HG02973 (cell line): ENCODE results near the gene PPP1R1C.
A peak's percentile ranks its signal among the peaks of the same experiment; 100 is the strongest.

Source experiments
- ATAC-seq: cut with Tn5 transposase; IDR thresholded peaks from one replicate; pipeline ENCODE4 v1.9.1; 2021; ENCODE audit warnings: moderate library complexity; ENCODE audit not compliant: unreplicated experiment

PPP1R1C gene

DNA sequence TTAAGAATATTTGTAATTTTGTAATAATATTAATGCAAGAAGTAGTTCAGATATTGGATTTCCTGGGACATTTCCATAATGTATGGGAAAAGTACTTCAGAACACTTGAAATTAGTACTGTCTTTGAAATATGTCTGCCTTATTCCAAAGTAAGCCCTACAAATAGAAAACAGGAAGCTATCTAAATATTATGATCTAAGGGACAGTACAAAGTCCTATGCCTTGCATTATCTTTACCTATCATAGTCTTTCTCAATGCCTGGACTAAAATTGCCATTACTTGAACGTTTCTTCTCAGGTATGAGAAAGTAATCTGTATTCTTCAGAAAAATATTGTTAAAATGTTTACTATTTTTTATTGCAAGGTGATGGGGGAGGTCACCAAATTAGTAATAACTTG, 113.0 kb downstream of the PPP1R1C start:
- ATAC-seq = no peak

DNA sequence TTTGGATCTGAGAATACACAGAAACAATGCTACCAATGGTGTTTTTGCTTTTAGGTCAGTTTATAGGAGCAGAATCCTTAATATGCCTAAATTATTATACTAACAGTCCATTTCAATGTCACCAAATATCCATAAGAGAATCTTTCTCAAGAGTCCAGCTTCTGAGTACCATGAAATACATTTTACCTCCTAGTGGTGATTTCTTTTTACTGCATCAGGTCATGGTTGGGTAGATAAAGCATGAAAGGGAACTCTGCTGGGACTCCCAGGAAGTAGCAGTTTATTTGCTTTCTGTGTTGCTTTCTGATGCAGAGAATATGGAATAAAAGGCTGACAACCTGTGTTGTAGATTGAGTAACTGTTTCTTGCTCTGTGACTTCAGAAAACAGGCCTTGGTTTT, 115.6 kb downstream of the PPP1R1C start:
- ATAC-seq = peak; percentile 68

DNA sequence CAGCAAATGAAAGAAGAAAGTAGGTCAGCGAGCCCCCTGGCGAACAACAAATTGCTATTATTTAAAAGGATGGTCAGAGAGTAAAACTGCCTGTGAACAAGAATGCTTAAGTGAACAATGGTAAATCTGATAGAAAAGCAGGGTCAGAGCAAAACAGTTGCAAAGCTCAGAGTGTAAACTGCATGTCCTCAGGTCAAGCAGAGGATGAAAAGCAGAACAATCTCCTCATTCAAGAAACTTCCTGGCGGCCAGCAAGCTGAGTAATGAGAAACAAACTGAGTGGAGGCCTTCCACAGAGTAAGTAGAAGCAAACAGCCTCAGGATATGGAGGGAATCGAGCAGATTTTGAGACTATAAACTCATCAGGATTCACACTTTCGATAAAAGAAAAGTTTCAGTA, 117.9 kb downstream of the PPP1R1C start:
- ATAC-seq = no peak

DNA sequence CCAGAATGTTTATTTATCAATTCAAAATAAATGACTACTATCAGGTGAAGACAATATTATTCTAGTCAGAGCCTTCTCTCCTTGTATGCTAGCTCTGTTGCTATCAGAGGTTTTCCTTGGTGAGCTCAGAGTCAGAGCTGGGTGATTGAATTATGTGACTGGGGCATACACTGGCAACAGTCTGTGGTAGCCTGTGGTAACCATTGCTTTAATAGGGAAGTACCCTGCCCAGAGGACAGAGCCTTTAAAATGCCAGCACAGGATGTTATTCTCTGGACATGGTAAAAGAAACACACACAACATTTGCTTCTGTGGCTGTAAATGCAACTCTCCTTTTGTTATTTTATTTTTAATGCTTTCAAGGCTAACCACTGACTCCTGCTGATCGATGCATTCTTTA, 124.7 kb downstream of the PPP1R1C start:
- ATAC-seq = no peak

DNA sequence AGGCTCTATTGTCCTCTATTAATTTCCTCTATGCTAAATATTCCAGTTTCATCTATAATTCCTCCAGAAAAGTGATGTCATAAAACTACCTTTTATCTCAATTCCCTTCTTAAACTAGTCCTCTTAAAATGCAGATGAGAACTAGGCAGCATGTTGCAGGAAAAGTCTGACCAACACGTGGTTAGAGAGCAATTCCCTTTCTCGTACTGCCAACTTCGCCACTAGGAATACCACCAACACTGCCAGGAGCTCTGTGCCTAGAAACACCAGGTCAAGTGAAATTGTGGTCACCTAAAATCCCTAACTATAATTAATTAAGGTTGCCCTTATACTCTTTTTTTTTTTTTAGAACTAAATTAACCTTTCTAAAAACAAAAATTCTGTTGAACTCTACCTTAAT, 127.7 kb downstream of the PPP1R1C start:
- no peak for ATAC-seq

GRCh38 chr2:182115258-182115657, 129.6 kb downstream of the PPP1R1C start:
- no peak for ATAC-seq

GRCh38 chr2:182116774-182117173, 131.1 kb downstream of the PPP1R1C start:
- ATAC-seq = no peak

GRCh38 chr2:182117196-182117595, 131.5 kb downstream of the PPP1R1C start:
- no peak for ATAC-seq

GRCh38 chr2:182128821-182129707, 143.4 kb downstream of the PPP1R1C start:
- ATAC-seq = no peak

- ATAC-seq = no peak
Observed at GRCh38 chr2:182132605-182133004, 147.0 kb downstream of the PPP1R1C start.

- no peak for ATAC-seq
Observed at GRCh38 chr2:182133195-182133891, 147.7 kb downstream of the PPP1R1C start.

GRCh38 chr2:182134201-182134600, 148.5 kb downstream of the PPP1R1C start:
- no peak for ATAC-seq

DNA sequence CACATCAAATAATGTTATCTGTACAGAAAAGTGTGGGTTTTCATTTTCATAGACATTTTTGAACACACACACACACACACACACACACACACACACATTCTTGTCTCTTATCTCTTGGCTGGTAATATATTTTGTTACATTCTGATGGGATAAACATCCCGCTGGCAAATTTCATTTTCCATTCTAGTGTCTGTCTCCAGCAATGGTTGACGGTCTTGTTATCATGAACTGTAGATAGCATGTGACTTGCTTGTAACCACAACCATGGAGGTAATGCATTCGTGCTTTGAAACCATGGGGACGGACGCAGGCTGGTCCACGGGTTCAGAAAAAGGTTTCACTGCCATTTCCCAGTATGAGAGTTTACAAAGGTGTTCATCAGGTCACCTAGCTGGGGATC, 156.4 kb downstream of the PPP1R1C start:
- no peak for ATAC-seq

DNA sequence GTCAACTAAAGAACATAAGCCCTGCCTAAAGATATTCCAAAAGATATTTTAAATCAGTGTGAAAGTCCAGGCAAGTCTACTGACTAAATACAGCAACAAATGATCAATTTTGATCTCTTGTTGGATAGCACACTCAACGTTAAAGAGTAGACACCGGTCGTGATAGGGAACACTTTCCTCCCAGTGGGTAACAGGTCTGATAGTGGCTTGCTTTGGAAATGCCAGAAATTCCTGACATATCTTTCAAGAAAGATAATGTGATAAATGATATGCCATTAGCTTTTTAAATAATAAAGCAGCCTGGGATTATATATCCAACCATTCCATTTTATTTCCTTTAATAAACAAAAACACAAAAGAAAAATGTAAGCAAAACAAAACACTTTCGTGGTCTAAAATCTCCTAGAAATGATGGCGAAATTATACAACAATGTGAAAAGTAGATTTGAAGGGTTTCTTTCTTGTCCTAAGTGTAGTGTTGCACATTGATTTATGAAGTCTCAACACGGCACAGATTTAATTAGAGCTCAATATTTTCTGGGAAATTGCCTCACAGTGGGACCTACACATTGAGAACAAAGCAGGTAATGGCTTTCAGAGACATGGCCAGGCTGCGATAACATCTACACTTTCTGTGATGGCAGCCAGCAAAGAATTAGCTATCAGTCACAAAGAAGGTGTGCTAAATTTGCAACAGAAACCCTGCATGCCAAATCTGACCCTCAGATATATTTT, 158.6 kb downstream of the PPP1R1C start:
- ATAC-seq = no peak

DNA sequence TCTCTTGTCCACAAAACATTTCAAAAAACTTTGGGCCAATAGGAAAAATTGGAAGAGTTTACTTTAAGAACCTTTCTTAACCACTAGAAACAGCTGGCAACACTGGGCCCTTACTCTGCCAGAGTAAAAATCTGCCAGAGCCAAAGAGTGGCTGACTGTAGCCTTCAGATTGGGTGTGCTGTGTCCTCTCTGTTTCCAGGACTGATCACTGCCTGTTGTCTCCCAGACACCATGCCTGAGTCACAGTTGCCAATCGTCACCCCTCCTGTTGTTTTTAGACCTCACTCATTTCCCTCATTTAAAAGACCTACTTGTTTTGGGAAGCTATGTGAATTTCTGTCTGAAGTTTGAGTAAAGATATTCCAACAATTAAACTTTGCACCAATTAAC, 159.1 kb downstream of the PPP1R1C start:
- no peak for ATAC-seq

DNA sequence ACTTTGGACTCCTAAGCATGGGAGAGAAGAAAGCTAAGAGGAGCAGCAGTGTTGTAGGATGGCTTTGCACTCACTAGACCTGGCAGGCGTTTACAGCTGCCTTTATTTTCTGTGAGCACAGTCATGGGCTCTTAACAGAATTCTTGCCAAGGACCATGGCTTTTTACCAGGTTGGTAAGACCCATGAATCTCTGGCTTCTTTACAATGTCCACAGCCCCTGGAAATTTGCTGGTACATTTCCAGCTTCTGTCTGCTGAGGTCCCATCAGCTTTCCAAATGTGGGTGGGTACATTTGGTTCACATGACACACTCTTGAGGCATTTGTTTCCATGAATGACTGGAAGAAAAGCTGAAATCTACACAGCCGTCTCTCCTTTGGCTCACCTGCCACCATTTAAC, 162.7 kb downstream of the PPP1R1C start:
- no peak for ATAC-seq

- no peak for ATAC-seq
Observed at GRCh38 chr2:182163878-182164277, 178.2 kb downstream of the PPP1R1C start.

- ATAC-seq = no peak
Observed at GRCh38 chr2:182164686-182165085, 179.0 kb downstream of the PPP1R1C start.

- ATAC-seq = no peak
Observed at GRCh38 chr2:182165202-182165601, 179.5 kb downstream of the PPP1R1C start.

DNA sequence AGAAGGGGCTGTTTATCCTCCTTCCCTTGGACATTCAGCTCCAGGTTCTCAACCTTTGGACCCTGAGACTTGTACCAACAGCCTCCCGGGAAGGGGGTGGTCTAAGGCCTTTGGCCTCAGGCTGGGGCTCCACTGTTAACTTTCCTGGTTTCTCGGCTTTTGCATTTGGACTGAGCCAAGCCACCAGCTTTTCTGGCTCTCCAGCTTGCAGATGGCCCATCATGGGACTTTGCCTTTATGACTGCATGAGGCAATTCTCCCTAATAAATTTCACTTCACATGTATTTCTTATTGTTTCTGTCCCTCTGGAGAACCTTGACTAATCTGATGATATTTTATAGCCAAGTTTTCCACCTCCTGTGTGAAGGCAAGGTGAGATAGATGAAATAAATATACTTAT, 180.8 kb downstream of the PPP1R1C start:
- no peak for ATAC-seq

DNA sequence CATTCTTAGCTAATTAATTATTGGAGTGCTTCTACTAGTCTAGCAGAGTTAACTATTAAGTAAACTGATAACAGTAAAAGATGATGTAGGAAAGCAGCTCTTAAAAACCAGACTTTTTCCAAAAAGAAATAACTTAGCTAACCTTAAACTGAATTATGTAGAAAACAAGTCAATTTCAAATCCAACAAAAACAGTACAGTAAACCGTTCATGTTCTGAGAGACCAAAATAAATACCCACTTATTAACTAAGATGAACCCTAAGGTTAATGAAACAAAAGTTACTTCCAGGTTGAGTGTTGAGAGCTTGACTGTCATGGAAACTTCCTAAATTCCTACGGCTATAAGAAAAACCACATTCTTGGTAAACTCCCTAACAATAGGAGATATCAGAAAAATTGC, 181.2 kb downstream of the PPP1R1C start:
- ATAC-seq = no peak
